Stimulated activated CD4-positive, alpha-beta T cell treated with anti-CD3 and anti-CD28 coated beads, Interleukin-2, amount 100 ng/mL, for 24 hours (primary cell): Measurements from ENCODE around the gene CLK4.

ENCODE experiments used
- DNase-seq, 2 donors: peaks; one replicate each; pipeline ENCODE4 v3.0.0-alpha.2; 2020

Gene CLK4

DNA sequence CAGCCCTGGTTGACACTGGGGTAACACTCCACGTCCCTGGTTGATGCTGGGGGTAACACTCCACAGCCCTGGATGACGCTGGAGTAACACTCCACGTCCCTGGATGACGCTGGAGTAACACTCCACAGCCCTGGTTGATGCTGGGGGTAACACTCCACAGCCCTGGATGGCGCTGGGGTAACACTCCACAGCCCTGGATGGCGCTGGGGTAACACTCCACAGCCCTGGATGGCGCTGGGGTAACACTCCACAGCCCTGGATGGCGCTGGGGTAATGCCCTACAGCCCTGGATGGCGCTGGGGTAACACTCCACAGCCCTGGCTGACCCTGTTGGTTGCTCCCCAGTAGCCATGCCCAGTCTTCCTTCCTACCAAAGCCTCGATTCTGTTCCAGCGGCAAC is 41.4 kb downstream of the CLK4 start:
- peak; percentile 38 to 46 for DNase-seq

DNA sequence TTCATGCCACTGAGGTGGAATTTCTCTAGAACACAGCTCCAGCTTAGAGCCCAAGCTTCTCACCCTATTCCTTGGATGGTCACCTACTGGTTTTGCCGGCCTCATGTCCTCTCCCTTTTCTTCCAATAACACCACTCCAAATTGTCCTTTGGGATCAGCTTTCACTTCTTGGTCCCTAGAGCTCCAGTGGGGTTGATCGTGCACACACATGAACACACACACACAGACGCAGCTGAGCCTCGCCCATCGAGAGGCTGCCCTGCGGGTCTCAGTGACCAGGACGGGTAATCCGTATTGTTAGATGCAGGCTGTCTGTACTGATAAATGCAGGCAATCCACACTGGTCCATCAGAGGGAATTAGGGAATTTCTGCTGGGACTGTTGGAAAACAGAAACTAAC is 43.6 kb downstream of the CLK4 start:
- DNase-seq, result no peak

- no peak for DNase-seq
These were observed 44.6 kb downstream of the CLK4 start for GRCh38 chr5:178582291-178582690.

DNA sequence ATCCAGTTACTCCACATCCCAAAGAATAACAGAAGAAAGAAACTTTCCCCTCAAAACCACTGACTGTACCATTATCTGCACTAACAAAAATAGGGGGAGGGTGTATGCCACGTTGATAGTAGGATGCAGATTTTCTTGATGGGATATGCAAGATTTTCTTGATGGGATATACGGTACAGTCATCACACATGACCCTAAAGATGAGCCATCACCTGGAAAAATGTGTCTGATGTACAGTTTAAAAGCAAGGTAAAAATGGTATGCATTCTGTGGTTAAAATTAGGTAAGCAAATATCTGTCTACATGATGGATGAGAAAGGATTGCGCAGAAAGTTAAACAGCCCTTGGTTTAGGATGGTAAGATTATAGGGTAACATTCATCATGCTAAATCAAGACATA is 45.2 kb downstream of the CLK4 start:
- DNase-seq, result no peak

DNA sequence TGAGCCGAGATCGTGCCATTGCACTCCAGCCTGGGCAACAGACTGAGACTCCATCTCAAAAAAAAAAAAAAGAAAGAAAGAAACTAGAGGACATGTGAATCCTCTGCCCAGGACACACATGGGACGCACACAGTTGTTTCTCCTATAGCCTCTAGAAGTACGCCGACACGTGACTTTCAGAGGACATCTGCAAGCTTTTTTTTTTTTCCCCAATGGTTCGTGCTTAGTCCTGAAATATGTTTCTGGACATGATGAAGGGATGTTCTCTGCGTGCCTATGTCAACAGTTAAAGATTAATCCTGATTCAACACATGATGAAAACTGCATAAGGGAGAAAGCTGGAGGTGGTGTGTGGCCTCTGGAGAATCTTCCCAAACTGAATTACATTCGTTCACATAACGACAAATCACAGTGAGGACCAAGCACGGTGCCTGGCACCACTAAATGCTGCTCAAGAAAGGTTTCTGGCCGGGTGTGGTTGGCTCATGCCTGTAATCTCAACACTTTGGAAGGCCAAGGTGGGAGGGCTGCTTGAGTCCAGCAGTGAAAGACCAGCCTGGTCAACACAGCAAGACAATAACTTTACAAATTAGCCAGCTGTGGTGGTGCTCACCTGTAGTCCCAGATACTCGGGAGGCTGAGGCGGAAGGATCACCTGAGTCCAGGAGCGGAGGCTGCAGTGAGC is 46.4 kb downstream of the CLK4 start:
- DNase-seq, result no peak

- DNase-seq, result no peak
These were observed 48.9 kb downstream of the CLK4 start for GRCh38 chr5:178577944-178578343.

- DNase-seq, result no peak
These were observed 49.4 kb downstream of the CLK4 start for GRCh38 chr5:178577376-178577839.

GRCh38 chr5:178576591-178577351 is 50.1 kb downstream of the CLK4 start:
- DNase-seq, result no peak

GRCh38 chr5:178573216-178573615 is 53.6 kb downstream of the CLK4 start:
- DNase-seq, result no peak

DNA sequence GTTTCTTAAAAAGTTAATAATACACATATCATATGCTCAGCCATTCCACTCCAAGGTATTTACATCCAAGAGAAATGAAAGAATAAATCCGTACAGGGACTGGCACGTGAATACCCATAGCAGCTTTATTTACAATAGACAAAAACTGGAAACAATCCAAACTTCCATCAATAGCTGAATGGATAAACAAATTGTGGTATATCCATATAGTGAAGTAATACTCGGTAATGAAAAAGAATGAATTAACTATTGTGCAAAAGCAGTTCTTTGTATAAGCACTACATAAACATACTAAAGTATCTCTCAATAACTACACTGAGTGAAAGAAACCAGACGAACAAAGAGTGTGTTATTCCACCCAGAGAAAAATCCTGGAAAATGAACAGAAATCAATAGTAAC is 54.2 kb downstream of the CLK4 start:
- DNase-seq, result no peak

- DNase-seq, result no peak
These were observed 57.4 kb downstream of the CLK4 start for GRCh38 chr5:178569485-178569884.

DNA sequence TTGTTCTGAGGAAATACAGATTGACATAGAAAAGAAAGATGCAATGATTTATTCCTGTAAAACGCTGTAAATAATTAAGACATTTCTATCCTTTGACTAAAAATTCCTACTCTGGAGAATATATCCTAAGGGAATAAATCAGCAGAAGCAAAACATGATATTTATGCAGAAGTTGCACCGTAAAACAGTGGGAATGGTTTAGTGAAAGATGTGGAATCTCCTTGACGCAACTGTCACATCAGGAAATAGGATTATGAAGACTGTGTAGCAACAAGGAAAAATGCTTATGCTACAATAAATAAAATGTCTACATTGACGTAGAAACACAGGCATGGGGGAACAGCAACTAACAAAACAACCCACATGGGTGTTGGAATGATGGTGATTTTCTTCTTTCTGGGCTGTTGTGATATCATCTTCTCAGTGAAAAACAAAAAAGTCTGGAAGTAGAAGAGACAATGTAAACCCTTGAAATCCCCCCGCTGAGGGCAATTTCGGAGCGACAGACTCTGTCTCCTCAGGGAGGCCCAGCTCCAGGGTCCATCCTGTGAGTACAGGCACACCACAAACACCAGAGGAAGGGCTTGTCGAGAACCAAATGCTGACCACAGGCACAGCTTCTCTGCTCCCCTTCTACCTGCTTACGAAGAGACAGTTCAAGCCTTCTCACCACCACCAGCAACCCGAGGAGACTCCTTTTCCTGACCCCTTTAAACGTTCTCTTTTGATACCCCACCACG is 61.9 kb downstream of the CLK4 start:
- no peak for DNase-seq

- DNase-seq, result no peak
These were observed 62.5 kb downstream of the CLK4 start for GRCh38 chr5:178564397-178564796.

- DNase-seq, result no peak
These were observed 63.2 kb downstream of the CLK4 start for GRCh38 chr5:178563621-178564020.

DNA sequence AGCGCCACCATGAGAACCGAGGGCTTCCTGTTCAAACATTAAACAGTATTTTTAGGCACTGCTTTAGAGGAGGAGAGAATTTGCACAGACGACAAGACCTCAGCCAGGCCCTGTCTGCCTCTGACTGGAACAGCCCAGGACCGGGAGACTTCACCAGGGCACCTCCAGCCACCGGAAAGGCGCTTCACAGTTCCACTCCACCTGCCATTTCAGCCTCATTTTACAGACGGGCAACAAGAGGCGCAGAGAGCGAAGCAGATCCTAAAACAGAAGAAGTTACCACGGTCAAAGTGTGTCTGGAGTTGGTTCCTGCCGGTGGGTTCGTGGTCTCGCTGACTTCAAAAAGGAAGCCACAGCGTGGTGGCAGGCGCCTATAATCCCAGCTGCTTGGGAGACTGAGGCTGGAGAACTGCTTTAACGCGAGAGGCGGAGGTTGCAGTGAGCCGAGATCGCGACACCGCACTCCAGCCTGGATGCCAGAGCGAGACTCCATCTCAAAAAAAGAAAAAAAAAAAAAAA is 65.0 kb downstream of the CLK4 start:
- no peak for DNase-seq

DNA sequence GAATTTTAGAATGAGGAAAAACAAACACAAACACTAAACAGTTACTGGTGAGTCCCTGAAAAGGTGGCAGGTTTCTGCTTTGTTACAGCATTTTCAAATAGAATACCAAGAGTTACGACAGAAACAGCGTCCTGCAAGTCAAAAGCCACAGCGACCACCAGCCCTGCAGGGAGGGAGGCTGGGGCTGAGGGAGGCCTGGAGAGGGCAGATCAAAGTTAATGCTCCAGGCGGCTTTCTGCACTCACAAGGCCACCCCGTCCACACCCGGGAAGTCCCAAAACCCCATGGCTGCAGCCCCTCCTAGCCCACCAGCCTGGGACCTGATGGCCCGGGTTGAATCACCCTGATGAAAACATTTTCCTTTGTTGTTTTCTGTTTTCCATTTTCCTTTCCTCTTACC is 65.9 kb downstream of the CLK4 start:
- no peak for DNase-seq

GRCh38 chr5:178557416-178557815 is 69.4 kb downstream of the CLK4 start:
- no peak for DNase-seq

- DNase-seq, result no peak
These were observed 71.1 kb downstream of the CLK4 start for GRCh38 chr5:178555771-178556211.

DNA sequence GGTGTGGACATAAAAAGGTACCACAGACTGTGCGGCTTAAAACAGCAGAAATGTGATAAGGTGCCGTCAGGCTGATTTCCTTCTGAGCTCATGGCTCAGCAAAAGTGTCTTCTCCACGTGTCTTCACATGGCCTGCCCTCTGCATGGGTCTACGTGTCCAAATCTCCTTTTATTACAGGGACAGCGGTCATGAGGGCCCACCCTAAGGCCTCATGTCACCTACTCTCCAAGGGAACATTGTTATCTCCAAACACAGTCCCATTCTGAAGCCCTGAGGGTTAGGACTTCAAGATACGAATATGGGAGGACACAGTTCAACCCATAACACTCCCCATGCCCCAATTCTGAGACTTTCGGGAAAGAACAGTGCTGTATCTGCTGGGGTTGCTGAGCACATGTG is 71.8 kb downstream of the CLK4 start:
- DNase-seq, result no peak

- DNase-seq, result no peak
These were observed 72.5 kb downstream of the CLK4 start for GRCh38 chr5:178554311-178554710.

GRCh38 chr5:178553517-178553916 is 73.3 kb downstream of the CLK4 start:
- no peak for DNase-seq
